ENCODE data around the gene STARD13.

Gene STARD13

GRCh38 chr13:33146843-33147611, 138.5 kb downstream of the STARD13 start:
- no peak for DNase-seq (ENCODE audit: low spot score)
- H3K27ac ChIP-seq: no peak overlapping the region
- H3K4me3 ChIP-seq: no peak overlapping the region
- TF ChIP-seq CTCF (IDR thresholded peaks at IDR 0.05): no peak

- no peak for TF ChIP-seq CTCF (IDR thresholded peaks at IDR 0.05)
- no peak for DNase-seq (ENCODE audit: low spot score)
- Histone ChIP-seq H3K27ac (peak overlapping the region in 1 of 2 donors; percentile 21), H3K4me3 (no peak overlapping the region)
Measured at GRCh38 chr13:33145667-33146066, 139.9 kb downstream of the STARD13 start.

GRCh38 chr13:33144358-33144784, 141.2 kb downstream of the STARD13 start:
- H3K27ac ChIP-seq: peak overlapping the region in 1 of 2 donors; percentile 21

GRCh38 chr13:33139780-33140535, 145.6 kb downstream of the STARD13 start:
- no peak for TF ChIP-seq CTCF (IDR thresholded peaks at IDR 0.05)
- no peak for DNase-seq (ENCODE audit: low spot score)
- Histone ChIP-seq H3K27ac (peak overlapping the region in 1 of 2 donors; percentile 61), H3K4me3 (no peak overlapping the region)

More at GRCh38 chr13:33144358-33144784, 141.2 kb downstream of the STARD13 start:
- no peak overlapping the region for H3K4me3 ChIP-seq
- no peak for TF ChIP-seq CTCF (IDR thresholded peaks at IDR 0.05)
- DNase-seq (ENCODE audit: low spot score): no peak

- Histone ChIP-seq H3K4me3 (no peak overlapping the region), H3K27ac (peak overlapping the region; percentile 6 to 56)
- TF ChIP-seq CTCF (IDR thresholded peaks at IDR 0.05): no peak
- no peak for DNase-seq (ENCODE audit: low spot score)
Measured at GRCh38 chr13:33139184-33139583, 146.4 kb downstream of the STARD13 start.

- no peak overlapping the region for H3K4me3 ChIP-seq
- no peak for TF ChIP-seq CTCF (IDR thresholded peaks at IDR 0.05)
- H3K27ac ChIP-seq: peak overlapping the region; percentile 6 to 56
- DNase-seq (ENCODE audit: low spot score): no peak
Measured at GRCh38 chr13:33138441-33138840, 147.1 kb downstream of the STARD13 start.
